BE2C (cell line): ENCODE data around the gene CFAP69. TPM values are rescaled to one million over a fixed set of nuclear protein-coding genes. Genes with fewer than 3 reads are reported as not detected.
A peak's percentile ranks its signal among the peaks of the same experiment; 100 is the strongest.

ENCODE experiments used
- DNase-seq: peaks from one replicate; pipeline ENCODE4 v3.0.0-alpha.2; 2020
- H3K27me3 ChIP-seq: fragments of 250-450 bp; sonication (Bioruptor Pico); 2 replicates; pipeline ENCODE4 v1.5.1; 2020; ENCODE audit warnings: mild to moderate bottlenecking
- H3K36me3 ChIP-seq: fragments of 250-450 bp; sonication (Bioruptor Pico); 2 replicates; pipeline ENCODE4 v1.5.1; 2020; ENCODE audit warnings: mild to moderate bottlenecking
- H3K4me1 ChIP-seq: fragments of 250-450 bp; sonication (Bioruptor Pico); 2 replicates; pipeline ENCODE4 v1.5.1; 2020
- H3K4me3 ChIP-seq: 2 replicates; pipeline ENCODE4 v1.5.1; 2011; ENCODE audit warnings: low read depth, low read length
- H3K9me3 ChIP-seq: fragments of 250-450 bp; sonication (Bioruptor Pico); 2 replicates; pipeline ENCODE4 v1.5.1; 2020
- polyA plus RNA-seq: library from polyadenylated mRNA; unstranded; fragments of >200 nt; gene quantifications from one replicate; pipeline ENCODE4 v1.2.1, GENCODE V29; 2012; ENCODE audit warnings: low read depth, missing spikeins; ENCODE audit not compliant: insufficient read length, insufficient read depth
- TF ChIP-seq, protein P1 (sequence below): IDR thresholded peaks from 2 replicates; pipeline ENCODE4 v1.5.1; 2012; ENCODE audit warnings: mild to moderate bottlenecking, low read depth, low read length

Gene CFAP69, protein sequence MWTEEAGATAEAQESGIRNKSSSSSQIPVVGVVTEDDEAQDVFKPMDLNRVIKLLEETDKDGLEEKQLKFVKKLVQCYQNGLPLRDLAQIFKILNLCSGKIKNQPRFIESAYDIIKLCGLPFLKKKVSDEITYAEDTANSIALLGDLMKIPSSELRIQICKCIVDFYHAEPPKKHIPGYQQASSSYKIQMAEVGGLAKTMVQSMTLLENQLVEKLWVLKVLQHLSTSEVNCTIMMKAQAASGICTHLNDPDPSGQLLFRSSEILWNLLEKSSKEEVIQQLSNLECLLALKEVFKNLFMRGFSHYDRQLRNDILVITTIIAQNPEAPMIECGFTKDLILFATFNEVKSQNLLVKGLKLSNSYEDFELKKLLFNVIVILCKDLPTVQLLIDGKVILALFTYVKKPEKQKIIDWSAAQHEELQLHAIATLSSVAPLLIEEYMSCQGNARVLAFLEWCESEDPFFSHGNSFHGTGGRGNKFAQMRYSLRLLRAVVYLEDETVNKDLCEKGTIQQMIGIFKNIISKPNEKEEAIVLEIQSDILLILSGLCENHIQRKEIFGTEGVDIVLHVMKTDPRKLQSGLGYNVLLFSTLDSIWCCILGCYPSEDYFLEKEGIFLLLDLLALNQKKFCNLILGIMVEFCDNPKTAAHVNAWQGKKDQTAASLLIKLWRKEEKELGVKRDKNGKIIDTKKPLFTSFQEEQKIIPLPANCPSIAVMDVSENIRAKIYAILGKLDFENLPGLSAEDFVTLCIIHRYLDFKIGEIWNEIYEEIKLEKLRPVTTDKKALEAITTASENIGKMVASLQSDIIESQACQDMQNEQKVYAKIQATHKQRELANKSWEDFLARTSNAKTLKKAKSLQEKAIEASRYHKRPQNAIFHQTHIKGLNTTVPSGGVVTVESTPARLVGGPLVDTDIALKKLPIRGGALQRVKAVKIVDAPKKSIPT
- not detected for polyA plus RNA-seq

- H3K36me3 ChIP-seq, result no peaks in the 10 kb centered on the region
- DNase-seq, result peak; percentile 90
- peak within 1 kb of the TSS; percentile 84 for H3K4me3 ChIP-seq
- H3K4me1 ChIP-seq, result no peaks in the 10 kb centered on the region
- no peaks in the 10 kb centered on the region for H3K9me3 ChIP-seq
- TF ChIP-seq, protein P1, sequence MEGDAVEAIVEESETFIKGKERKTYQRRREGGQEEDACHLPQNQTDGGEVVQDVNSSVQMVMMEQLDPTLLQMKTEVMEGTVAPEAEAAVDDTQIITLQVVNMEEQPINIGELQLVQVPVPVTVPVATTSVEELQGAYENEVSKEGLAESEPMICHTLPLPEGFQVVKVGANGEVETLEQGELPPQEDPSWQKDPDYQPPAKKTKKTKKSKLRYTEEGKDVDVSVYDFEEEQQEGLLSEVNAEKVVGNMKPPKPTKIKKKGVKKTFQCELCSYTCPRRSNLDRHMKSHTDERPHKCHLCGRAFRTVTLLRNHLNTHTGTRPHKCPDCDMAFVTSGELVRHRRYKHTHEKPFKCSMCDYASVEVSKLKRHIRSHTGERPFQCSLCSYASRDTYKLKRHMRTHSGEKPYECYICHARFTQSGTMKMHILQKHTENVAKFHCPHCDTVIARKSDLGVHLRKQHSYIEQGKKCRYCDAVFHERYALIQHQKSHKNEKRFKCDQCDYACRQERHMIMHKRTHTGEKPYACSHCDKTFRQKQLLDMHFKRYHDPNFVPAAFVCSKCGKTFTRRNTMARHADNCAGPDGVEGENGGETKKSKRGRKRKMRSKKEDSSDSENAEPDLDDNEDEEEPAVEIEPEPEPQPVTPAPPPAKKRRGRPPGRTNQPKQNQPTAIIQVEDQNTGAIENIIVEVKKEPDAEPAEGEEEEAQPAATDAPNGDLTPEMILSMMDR, result peak; percentile 33
- H3K27me3 ChIP-seq, result peaks cover 9% of the 10 kb centered on the region
Measured at GRCh38 chr7:90244909-90245851, at the start of gene CFAP69. CFAP69 (plus strand) TSS chr7:90245174; CDS start chr7:90245425, 251 bp downstream.

DNA sequence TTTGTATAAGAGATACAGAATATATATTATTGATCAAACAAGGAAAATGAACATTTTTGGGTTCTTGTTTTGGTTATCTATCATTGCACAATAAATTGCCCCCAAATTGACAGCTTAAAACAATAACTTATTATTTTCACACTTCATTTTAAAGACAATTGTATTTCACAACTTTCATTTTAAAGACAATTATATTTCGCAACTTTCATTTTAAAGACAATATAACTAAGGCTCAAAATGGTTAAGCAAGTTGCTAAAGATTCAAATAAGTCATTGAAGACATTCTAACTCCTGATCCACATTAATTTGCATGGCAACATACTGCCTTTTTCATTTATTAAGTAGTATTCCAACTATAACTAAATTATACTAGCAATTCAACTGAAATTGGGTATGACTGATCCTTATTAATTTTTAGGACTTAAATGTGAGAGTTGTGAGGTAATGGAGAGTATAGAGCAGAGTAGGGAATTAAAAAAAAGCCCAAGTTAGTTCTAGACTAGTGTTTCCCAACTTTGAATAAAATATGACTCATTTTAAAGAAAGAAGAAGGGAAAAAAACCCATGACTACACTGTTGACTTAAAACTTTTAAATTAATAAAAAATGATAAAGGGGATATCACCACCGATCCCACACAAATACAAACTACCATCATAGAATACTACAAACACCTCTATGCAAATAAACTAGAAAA, 43.3 kb upstream of the CFAP69 start:
- TF ChIP-seq, protein P1, result no peak
- H3K4me3 ChIP-seq, result no peak overlapping the region
- no peak for DNase-seq
- no peaks in the 10 kb centered on the region for H3K4me1 ChIP-seq
- H3K27me3 ChIP-seq, result no peaks in the 10 kb centered on the region
- H3K36me3 ChIP-seq, result no peaks in the 10 kb centered on the region
- no peaks in the 10 kb centered on the region for H3K9me3 ChIP-seq

GRCh38 chr7:90207956-90208355, 37.0 kb upstream of the CFAP69 start:
- no peaks in the 10 kb centered on the region for H3K36me3 ChIP-seq
- H3K4me1 ChIP-seq, result no peaks in the 10 kb centered on the region
- no peak overlapping the region for H3K4me3 ChIP-seq
- no peaks in the 10 kb centered on the region for H3K9me3 ChIP-seq
- TF ChIP-seq, protein P1, result no peak
- H3K27me3 ChIP-seq, result peaks cover 28% of the 10 kb centered on the region
- no peak for DNase-seq

DNA sequence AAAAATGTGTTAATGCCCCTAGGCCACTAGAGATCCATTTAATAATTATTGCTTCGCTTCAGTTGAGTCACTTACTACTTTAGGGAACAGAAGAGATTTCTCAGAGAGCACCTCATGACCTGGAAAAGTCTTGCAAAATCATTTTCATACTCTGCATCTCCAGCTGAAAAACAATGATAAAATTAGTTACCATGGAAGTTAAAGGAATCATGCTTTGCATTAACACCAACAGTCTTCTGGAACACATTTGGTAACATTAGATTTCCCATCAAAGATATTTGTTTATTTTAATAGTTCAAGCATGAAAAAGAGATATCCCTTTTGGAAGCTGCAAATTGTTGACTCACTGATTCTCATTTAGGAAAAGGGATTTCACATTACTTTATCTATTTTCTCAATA, 35.2 kb upstream of the CFAP69 start:
- H3K27me3 ChIP-seq, result peaks cover 31% of the 10 kb centered on the region
- H3K4me3 ChIP-seq, result no peak overlapping the region
- no peak for DNase-seq
- no peaks in the 10 kb centered on the region for H3K36me3 ChIP-seq
- TF ChIP-seq, protein P1, result no peak
- no peaks in the 10 kb centered on the region for H3K4me1 ChIP-seq
- no peaks in the 10 kb centered on the region for H3K9me3 ChIP-seq

- TF ChIP-seq, protein P1, result no peak
- Histone ChIP-seq H3K4me3 (no peak overlapping the region), H3K9me3 (no peaks in the 10 kb centered on the region), H3K36me3 (no peaks in the 10 kb centered on the region), H3K4me1 (no peaks in the 10 kb centered on the region), H3K27me3 (peaks cover 31% of the 10 kb centered on the region)
- DNase-seq, result no peak
Measured at GRCh38 chr7:90210475-90210874, 34.5 kb upstream of the CFAP69 start.
